K562 (cell line): ENCODE data around the gene ZNF548. TPM values are rescaled to one million over a fixed set of nuclear protein-coding genes. Genes with fewer than 3 reads are reported as not detected.

Experiments
- KDM1A ChIP-seq, 2 experiments: fragments of 450-650 bp; IDR thresholded peaks; 2 replicates each; pipeline ENCODE4 v1.6.1; 2016; ENCODE audit warnings: mild to moderate bottlenecking in 2 of 2
- NR2F6 ChIP-seq: fragments of 450-650 bp; formaldehyde crosslinking; IDR thresholded peaks from 2 replicates; pipeline ENCODE4 v1.4.0; 2020; ENCODE audit warnings: mild to moderate bottlenecking
- POLR2G ChIP-seq: fragments of 200-400 bp; formaldehyde crosslinking; IDR thresholded peaks from 2 replicates; pipeline ENCODE4 v1.6.1; 2017; ENCODE audit warnings: low read depth, mild to moderate bottlenecking, antibody characterized with exemption, low read length, moderate library complexity
- PTRF ChIP-seq: fragments of 450-650 bp; IDR thresholded peaks from 2 replicates; pipeline ENCODE4 v1.6.1; 2016; ENCODE audit warnings: mild to moderate bottlenecking, missing genetic modification characterization, missing compliant biosample characterization
- STAT5A ChIP-seq: IDR thresholded peaks from 2 replicates; pipeline ENCODE4 v1.6.1; 2012; ENCODE audit warnings: low read length, inconsistent platforms, borderline replicate concordance
- polyA plus RNA-seq, 8 experiments: library from polyadenylated mRNA; depleted of rRNA in 4 of 8; stranded (reverse) in 5 of 8; unstranded in 3 of 8; fragments of >200 nt; fragmentation: Nextera tagmentation in 2 of 8; fragmentation: Illumina TruSeq in 1 of 8; extraction: Ambion mirVana in 2 of 8; extraction: Trizol in 1 of 8; gene quantifications; 2 replicates each; pipeline versions ENCODE4 v1.2.1 to v1.2.3, GENCODE V29; 2011 to 2014; ENCODE audit warnings: inconsistent platforms in 1 of 8, missing spikeins in 1 of 8
- total RNA-seq, 7 experiments: library from RNA; depleted of rRNA in 6 of 7; stranded (reverse); fragments of >200 nt in 6 of 7; fragmentation: Illumina TruSeq in 2 of 7; extraction: Trizol in 2 of 7; gene quantifications; 2 replicates each; pipeline versions ENCODE4 v1.2.1 to v1.2.3, GENCODE V29; 2011 to 2021; ENCODE audit warnings: low replicate concordance in 1 of 7
- TF ChIP-seq, protein P1 (sequence below): fragments of 200-800 bp; sonication (Bioruptor generic); IDR thresholded peaks from 2 replicates; pipeline ENCODE4 v1.6.1; 2016; ENCODE audit warnings: missing genetic modification characterization, missing compliant biosample characterization

Gene ZNF548
- total and polyA plus RNA-seq, 9 of the 15 experiments (the other 6 are each of a cell fraction or from before 2014, with no cell fraction given) = 1.5 to 8.7 (median 4.5) TPM

DNA sequence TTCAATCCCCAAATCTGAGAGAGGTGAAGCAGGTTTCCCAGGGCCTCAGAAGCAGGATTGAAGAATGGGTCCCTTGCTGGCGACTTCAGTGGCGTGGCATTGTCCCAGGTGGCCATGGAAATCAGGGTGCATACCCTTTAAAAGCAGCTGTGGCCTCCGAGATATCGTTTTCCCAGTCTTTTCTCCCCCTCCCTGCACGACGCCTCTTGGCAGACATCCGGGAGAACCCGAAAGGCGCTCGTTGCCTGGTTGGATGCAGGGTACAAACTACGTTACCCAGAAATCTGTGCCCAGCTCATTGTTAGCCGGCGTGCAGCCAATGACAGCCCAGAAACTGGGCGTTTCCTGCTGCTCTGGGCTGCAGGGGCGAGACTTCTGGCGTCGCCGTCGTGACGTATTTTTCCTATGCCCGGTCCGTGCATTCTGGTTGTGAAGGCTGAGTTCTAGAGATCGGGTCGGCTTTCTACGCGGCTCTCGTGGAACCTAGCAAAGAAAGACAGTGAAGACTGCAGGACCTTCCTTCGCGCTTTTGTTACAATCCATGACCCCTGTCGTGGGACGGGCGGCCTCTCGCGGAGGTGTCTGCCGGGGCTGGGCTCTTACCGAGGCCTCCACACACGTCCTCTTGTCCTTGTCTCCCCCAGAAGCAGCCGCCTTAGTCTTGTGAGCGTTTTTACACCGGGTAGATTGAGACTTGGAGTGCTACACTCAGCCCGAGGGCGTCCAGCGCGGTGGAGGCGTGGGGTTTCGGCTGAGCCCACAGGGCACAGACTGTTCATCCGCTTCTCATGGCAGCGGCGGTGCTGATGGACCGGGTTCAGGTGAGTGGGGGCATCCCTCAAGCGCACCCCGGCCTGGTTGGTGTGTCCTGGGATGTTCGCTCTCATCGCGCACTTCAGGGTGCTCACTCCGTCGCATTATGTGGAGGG is 38.5 kb upstream of the ZNF548 start, which contains the start of gene ZNF304 (continued):
- TF ChIP-seq, protein P1, sequence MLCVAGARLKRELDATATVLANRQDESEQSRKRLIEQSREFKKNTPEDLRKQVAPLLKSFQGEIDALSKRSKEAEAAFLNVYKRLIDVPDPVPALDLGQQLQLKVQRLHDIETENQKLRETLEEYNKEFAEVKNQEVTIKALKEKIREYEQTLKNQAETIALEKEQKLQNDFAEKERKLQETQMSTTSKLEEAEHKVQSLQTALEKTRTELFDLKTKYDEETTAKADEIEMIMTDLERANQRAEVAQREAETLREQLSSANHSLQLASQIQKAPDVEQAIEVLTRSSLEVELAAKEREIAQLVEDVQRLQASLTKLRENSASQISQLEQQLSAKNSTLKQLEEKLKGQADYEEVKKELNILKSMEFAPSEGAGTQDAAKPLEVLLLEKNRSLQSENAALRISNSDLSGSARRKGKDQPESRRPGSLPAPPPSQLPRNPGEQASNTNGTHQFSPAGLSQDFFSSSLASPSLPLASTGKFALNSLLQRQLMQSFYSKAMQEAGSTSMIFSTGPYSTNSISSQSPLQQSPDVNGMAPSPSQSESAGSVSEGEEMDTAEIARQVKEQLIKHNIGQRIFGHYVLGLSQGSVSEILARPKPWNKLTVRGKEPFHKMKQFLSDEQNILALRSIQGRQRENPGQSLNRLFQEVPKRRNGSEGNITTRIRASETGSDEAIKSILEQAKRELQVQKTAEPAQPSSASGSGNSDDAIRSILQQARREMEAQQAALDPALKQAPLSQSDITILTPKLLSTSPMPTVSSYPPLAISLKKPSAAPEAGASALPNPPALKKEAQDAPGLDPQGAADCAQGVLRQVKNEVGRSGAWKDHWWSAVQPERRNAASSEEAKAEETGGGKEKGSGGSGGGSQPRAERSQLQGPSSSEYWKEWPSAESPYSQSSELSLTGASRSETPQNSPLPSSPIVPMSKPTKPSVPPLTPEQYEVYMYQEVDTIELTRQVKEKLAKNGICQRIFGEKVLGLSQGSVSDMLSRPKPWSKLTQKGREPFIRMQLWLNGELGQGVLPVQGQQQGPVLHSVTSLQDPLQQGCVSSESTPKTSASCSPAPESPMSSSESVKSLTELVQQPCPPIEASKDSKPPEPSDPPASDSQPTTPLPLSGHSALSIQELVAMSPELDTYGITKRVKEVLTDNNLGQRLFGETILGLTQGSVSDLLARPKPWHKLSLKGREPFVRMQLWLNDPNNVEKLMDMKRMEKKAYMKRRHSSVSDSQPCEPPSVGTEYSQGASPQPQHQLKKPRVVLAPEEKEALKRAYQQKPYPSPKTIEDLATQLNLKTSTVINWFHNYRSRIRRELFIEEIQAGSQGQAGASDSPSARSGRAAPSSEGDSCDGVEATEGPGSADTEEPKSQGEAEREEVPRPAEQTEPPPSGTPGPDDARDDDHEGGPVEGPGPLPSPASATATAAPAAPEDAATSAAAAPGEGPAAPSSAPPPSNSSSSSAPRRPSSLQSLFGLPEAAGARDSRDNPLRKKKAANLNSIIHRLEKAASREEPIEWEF = no peak
- TF ChIP-seq PTRF (no peak), KDM1A (IDR thresholded peaks at IDR 0.05) (no peak), POLR2G (peak; percentile 60), NR2F6 (CRISPR knock-in tag) (no peak), STAT5A (no peak)
